A172 (cell line): Measurements from ENCODE around the gene TBC1D5. TPM values are rescaled to one million over a fixed set of nuclear protein-coding genes. Genes with fewer than 3 reads are reported as not detected.
"Not testable (repeated sequence)": the region's sequence is repeated elsewhere in the genome, so short reads cannot be mapped to it uniquely, and the experiment has no call there.

Source experiments
- DNase-seq: peaks from one replicate; pipeline ENCODE4 v3.0.0-alpha.2; 2015; ENCODE audit warnings: low spot score
- total RNA-seq: library from RNA; depleted of rRNA; stranded (reverse); fragments of >200 nt; shearing (Covaris generic); gene quantifications from 2 replicates; pipeline ENCODE4 v1.2.3, GENCODE V29; 2014

Gene TBC1D5
- total RNA-seq, 1 experiment from 2014 or later, result 115 TPM

- DNase-seq, result no peak
These were observed 195.8 kb downstream of the TBC1D5 start for GRCh38 chr3:17546500-17547255.

DNA sequence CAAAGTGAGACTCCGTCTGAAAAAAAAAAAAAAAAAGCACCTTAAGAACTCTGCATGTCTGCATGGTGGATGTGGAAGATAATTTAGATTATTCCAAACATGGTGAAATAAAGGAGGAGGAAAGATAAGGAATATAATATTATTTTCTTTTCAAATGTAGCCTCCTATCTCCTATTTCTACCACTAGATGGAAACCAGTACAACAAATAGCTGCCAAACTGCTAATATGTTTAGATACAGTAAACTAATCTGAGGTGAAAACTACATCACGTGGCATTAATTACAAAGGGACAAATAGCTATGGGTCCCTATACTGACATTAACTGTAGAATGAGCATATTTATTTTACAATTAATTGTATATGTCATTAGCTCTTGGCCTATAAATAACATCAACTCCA lies 197.8 kb downstream of the TBC1D5 start:
- DNase-seq, result no peak

- DNase-seq, result no peak
These were observed 199.8 kb downstream of the TBC1D5 start for GRCh38 chr3:17542591-17542990.

GRCh38 chr3:17539436-17539835 lies 203.0 kb downstream of the TBC1D5 start:
- DNase-seq, result no peak

DNA sequence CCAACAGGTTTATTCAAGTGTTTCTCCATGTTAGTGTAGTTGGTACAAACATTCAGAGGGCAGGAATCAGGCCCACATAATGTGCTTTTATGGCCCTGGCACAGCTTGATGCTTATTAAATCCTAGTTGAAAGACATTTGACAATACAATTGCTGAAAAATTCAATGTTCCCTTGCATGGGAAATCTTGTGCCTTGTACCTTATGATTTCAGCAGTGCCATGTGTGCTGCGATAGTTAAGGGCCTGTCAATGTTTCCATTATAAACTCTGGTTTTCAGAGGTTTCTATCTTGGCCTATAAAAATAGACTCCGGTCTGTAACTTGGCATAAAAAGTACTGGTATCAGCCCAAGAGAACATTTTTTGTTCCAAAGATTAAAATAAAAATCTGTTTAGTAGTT lies 207.2 kb downstream of the TBC1D5 start:
- no peak for DNase-seq

DNA sequence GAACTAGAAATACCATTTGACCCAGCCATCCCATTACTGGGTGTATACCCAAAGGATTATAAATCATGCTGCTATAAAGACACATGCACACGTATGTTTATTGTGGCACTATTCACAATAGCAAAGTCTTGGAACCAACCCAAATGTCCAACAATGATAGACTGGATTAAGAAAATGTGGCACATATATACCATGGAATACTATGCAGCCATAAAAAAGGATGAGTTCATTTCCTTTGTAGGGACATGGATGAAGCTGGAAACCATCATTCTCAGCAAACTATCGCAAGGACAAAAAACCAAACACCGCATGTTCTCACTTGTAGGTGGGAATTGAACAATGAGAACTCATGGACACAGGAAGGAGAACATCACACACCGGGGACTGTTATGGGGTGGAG lies 210.0 kb downstream of the TBC1D5 start:
- not testable (repeated sequence) for DNase-seq

- no peak for DNase-seq
These were observed 212.8 kb downstream of the TBC1D5 start for GRCh38 chr3:17529677-17530076.

DNA sequence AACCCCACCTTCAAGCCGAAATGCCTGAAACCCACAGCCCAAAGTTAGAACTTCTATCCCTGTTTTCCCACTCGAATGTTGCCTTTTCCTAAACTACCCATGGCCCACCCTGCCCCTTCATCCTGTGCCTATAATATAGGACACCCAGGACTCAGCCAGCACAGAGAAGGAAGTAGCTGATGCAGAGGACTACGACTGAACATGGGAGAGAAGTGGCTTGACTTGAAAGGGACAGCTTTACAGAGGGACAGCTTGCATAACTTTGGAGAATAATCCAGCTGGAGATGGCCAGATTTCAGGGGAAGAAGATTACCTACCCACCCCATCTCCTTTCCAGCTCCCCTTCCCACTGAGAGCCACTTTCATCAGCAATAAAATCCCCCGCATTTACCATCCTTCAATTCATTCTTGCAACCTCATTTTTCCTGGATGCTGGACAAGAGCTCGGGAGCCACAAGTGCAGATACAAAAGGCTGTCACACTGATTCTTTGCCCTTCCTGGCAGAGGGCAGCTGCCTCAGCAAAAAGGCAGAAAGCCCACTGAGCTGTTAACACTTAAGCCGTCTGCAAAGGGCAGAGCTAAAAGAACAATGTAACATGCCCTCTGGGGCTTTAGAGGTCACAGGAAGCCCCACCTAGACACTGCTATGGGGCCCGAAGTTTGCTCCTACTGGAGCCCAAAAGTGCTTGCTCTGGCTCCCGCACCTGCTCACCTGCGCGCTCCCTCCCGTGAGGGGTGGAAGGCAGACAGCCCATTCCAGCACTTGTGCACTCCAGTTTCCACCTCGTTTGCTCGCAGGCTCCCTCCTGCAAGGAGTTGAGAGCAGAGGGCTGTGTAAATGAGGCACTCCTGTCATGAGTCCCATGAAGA lies 224.0 kb downstream of the TBC1D5 start:
- DNase-seq, result no peak

DNA sequence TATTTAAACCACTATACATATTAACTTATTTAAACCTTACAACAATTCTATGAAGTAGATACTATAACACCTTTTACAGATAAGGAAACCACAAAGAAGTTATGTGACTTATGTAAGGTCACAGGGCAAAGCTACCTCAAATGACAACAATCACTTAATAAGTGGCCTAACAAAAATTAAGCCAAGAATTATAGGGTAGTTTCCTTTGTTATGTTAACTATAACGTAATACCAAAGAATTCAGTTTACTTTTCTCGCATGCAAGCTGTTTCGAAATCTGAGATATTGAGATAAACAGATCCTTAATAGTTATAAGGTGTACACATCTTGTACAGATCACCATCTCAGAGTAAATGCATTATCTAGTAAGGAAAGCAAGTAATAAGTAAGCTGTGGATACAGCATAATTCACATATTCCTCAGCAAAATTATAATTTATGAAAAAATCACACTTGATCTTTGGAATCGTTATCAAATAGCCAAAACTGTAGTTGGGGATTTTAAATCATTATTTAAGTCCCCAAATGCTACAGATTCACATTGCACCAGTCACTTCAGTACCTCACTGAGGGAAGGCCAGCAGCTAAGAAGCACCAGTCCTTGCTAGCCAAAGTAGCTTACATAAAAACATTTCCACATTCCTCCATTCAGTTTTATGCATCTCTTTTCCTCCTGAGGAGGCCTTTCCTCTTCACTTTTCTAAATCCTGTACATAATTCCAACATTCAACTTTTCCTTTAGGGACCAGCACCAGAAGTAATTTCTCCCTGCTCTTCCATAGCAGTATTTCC lies 226.8 kb downstream of the TBC1D5 start:
- DNase-seq, result no peak

DNA sequence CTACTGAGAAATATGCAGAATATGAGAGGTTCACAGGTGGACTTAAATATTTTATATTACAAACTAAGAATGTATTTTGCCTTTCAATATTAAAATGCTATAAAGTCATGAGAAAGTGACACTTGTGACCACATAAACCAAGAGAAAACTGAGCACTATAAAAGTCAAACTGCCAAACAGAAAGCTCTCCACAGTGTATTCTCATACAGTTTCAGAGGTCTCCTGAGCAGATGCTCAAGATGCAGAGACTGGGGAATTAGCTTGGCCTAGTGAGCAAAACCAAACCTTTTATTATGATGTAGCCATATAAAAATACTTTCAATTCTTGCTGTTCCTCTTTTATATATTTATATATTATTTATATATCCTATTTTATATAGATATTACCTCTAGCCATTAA lies 227.8 kb downstream of the TBC1D5 start:
- DNase-seq, result no peak

DNA sequence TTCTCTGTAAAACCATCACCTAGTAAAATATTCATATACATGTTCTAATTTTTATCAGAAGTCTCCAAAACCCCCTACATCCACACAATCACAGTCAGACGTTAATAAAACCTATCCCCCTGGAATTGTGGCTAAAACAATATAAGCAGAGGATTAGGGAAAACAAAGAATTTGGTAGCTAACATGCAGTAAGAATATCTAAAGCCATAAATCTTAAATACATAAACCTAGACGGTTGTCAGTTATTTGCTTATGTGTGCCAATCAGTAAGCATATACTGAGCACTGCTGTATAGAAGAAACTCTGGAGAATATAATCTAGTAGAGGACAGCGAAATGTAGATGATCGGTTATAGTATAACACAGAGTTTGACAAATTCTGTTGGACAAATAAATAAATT lies 232.2 kb downstream of the TBC1D5 start:
- no peak for DNase-seq

DNA sequence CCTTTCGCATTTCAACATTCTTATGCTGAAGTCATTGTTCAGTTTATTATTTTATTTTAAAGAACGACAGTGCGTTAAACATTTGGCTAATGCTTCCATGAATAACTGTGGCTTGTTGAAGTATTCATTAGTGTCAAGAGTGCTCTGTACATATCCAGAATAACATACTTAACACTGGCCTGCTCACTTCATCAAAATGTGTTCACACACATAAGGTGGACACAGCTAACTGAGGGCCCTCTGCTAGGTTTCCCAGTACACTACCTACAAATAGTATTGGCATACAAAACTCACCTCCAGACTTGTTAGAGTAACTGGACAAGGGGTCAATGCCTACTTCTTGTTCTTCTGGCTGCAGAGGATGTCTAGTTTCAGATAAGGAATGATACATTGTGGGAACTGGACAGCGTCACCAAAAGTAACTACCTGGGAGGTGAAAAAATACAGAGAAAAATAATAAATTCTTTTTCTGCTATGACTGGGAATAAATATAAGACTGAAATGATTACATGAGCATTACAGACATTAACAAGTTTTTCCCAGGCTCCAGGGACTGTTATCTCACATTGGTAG lies 234.2 kb downstream of the TBC1D5 start:
- DNase-seq, result no peak

GRCh38 chr3:17507480-17507879 lies 235.0 kb downstream of the TBC1D5 start:
- DNase-seq, result no peak

- DNase-seq, result no peak
These were observed 236.6 kb downstream of the TBC1D5 start for GRCh38 chr3:17505856-17506255.

DNA sequence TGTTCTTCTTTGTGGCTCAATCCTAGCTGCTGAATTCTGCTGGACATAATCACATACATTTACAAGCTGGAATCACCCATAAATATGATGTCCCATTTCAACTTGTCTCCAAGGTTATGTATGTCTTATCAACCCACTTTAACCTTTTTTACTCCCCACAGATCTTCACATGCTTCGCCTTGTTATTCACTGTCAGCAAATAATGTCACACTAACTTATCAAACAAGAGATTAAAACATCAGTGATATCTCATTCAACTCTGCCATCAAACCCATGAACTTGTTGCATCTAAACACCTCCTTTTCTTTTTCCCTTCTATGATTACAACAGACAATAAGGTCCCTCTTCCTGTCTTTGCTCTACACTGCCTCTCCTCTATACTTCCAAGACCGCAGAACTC lies 240.7 kb downstream of the TBC1D5 start:
- DNase-seq, result no peak

- no peak for DNase-seq
These were observed 241.8 kb downstream of the TBC1D5 start for GRCh38 chr3:17500618-17501017.

GRCh38 chr3:17494117-17494809 lies 248.2 kb downstream of the TBC1D5 start:
- peak; percentile 89 for DNase-seq

GRCh38 chr3:17491601-17492000 lies 250.8 kb downstream of the TBC1D5 start:
- DNase-seq, result peak; percentile 77

DNA sequence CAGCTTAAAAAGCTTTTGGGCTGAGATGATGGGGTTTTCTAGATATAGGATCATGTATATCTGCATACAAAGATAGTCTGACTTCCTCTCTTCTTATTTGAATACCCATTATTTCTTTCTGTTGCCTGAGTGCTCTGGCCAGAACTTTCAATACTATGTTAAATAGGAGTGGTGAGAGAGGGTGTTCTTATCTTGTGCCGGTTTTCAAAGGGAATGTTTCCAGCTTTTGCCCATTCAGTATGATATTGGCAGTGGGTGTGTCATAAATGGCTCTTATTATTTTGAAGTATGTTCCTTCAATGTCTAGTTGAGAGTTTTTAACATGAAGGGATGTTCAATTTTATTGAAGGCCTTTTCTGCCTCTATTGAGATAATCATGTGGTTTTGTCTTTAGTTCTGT lies 251.2 kb downstream of the TBC1D5 start:
- not testable (repeated sequence) for DNase-seq

DNA sequence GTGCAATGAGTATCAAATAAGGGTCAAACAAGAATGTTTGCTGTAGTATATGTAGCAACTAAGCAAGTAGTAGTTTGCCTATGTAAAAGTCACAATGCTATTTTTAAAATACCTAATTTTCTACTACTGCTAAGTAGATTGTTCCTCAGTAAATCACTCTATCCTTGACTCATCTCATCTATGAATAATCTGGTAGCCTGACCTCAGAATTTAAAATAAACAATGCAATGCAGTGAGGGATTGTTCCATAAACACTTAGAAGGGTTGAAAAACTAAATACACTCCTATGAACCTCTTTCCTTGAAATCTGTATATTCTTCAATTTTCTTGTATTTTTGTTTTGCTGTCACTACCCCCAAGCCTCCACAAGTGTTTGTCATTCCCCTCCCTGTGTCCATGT lies 253.3 kb downstream of the TBC1D5 start:
- peak; percentile 40 for DNase-seq

DNA sequence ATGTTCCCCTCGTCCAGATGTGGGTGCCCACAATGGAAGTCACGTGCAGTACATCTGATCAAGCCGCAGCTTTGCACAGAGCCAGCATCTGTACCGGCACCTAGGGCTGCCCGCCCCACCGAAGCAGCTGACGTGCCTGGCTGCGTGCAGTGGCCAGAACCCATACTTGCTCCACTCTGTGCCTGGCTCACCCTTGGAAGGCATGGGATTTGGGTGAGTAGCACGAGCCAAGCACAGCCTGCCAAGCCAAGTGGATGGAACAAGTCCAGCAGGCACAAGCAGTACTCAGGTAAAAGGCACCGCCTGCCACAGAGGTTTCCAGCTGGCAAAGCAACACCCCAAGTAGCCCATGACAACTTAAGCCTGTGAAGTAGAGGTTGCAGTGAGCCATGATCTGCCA lies 261.3 kb downstream of the TBC1D5 start:
- DNase-seq, result no peak
